Activated effector memory CD4-positive, alpha-beta T cell treated with Interleukin-2 at 50 U/mL for 16 hours (primary cell): ENCODE data around the gene SLC5A5.
A peak's percentile ranks its signal among the peaks of the same experiment; 100 is the strongest.

Experiments used
- DNase-seq: peaks from one replicate; pipeline ENCODE4 v3.0.0-alpha.2; 2020

Gene SLC5A5

GRCh38 chr19:17847538-17848366, 24.0 kb upstream of the SLC5A5 start, which contains the start of gene JAK3:
Gene JAK3, minus strand, starts transcription at chr19:17847982. Its CDS starts 3,565 bp downstream, at chr19:17844417.
- peak; percentile 72 for DNase-seq

GRCh38 chr19:17848595-17849292, 23.0 kb upstream of the SLC5A5 start:
- DNase-seq, result no peak

- DNase-seq, result no peak
These were observed 17.7 kb upstream of the SLC5A5 start for GRCh38 chr19:17854061-17854460.

DNA sequence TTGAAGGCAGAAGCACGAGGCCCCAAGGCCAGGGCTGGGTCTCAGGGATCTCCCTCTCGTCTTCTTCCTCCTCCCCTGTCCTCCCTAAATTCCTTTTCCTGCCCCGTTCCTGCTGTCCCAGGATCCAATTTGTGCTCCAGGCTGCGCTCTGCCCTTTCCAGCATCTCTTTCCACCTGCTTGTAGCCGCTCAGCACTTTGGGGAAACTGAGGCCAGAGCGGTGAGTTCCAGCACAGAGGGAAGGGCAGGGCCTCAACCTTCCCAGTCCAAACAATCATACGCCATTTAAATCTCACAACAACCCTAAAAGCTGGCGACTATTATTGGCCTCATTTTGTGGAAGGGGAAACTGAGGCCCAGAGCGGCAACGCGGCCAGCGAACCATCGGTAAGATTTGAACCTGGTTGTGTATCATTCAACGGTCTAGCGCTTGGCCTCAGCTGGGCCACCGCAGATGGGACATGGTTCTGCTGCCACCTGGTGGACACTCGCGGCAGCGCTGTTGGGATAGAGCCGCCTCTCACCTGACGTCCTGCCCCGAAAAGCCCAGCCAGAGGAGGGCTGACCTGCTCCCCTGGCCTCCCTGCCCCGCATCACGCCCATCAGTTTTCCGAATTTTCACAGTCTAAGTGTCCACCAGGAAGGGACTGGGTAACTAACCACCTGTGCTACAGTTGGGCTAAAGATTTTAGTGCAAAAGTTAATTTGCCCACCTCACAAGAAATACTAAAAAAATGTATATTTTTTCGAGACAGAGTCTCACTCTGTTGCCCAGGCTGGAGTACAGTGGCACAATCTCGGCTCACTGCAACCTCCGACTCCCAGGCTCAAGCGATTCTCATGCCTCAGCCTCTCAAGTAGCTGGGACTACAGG, 16.2 kb upstream of the SLC5A5 start:
- DNase-seq, result peak; percentile 82

- peak; percentile 99 for DNase-seq
These were observed 12.0 kb upstream of the SLC5A5 start, which contains the start of gene RPL18A for GRCh38 chr19:17859533-17860330. Gene RPL18A, plus strand, starts transcription at chr19:17859910. Its CDS starts 47 bp downstream, at chr19:17859957.

- no peak for DNase-seq
These were observed 11.3 kb upstream of the SLC5A5 start for GRCh38 chr19:17860331-17860992.

- DNase-seq, result no peak
These were observed 10.8 kb upstream of the SLC5A5 start for GRCh38 chr19:17860993-17861360.

DNA sequence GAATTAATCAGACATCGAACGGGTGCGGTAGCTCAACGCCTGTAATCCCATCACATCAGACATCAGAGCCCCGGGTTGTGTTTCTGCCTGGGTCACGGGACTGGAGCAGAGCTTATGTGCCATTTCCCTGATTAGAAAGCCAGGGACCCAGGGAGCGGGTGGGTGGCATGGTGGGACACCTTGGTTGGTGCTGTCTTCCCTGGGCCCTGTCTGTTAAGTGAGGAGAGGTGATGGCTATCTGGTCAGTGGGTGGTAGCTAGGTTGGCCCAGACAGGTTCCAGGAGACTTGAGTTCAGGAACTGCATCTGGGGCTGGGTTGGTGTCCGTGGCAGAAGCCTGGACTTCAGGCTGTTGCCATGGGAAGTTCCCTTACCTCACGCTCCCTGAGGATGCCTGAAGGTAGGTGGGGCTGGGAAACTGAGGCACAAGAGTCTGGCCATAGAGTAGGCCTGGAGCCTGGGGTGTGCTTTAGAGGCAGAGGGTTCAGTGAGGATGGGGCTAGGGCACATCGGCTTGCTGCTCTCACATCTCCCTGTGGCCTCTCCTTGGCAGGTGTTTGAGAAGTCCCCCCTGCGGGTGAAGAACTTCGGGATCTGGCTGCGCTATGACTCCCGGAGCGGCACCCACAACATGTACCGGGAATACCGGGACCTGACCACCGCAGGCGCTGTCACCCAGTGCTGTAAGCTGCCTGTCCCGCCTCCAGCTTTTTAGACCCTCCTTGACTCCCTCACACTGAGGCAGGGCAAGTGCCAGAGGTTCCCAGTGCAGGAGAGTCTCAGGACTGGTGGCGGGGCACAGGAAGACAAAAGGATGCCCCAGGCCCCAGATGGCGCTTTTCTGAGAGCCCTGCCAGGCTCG, 10.0 kb upstream of the SLC5A5 start:
- no peak for DNase-seq

DNA sequence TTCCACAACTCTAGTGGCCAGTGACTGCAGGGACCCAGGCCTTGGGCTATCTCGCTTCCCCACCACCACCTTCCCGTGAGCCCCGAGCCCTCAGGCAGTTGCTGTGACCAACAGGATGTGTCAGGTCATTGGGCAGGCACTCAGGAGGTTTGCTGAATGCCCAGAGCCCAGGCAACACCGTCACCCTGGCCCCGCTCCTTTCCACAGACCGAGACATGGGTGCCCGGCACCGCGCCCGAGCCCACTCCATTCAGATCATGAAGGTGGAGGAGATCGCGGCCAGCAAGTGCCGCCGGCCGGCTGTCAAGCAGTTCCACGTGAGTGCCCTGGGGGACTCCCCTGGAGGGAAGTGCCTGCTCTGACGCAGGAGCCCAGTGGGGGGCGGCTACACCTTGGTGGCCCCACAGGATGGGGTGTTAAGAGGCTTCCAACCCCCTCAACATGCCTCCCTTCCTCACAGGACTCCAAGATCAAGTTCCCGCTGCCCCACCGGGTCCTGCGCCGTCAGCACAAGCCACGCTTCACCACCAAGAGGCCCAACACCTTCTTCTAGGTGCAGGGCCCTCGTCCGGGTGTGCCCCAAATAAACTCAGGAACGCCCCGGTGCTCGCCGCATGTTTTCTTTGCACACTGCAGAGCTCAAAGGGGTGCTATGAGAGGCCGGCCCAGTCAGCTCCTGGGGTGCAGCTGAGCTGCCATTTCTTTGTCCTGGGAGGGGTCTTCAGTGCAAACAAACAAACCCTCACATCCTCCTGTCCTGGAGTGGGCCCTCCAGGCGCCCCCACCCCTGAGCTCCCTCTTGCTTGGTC, 8.8 kb upstream of the SLC5A5 start:
- DNase-seq, result no peak

DNA sequence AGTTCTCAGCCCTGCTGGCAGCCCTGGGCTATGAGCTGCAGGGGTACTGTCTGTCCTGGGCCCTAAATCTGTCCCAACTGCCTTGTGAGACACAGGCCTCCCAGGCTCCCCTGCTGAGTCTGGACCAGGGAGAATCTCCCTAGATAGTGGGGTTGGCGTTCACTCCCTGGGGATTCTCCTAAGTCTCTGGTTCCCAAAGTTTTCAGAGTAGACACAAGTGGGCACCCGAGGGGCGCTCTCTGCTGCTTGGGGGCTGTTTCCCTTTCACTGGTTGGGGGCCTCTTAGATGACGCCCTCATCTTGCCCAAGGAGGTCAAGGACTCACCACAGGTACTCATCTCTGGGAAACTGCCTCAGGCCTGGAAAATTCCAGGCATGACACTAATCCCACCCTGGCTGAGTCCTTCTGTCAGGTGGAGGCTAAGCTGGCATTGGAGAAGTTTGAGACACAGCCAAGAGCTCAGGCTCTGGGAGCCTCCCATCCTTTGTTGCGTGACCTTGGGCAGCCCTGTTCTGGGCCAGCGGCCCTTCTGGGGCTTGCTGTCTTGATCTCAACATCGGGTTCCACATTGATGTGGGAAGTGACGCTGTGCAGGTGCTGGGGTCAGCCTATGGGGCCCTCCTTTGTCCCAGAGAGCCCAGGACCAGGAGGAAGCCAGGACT, 8.1 kb upstream of the SLC5A5 start:
- no peak for DNase-seq

- DNase-seq, result no peak
These were observed 6.1 kb upstream of the SLC5A5 start for GRCh38 chr19:17865364-17866311.

- no peak for DNase-seq
These were observed 5.3 kb upstream of the SLC5A5 start for GRCh38 chr19:17866312-17866963.

GRCh38 chr19:17866964-17867486, 4.7 kb upstream of the SLC5A5 start:
- no peak for DNase-seq

DNA sequence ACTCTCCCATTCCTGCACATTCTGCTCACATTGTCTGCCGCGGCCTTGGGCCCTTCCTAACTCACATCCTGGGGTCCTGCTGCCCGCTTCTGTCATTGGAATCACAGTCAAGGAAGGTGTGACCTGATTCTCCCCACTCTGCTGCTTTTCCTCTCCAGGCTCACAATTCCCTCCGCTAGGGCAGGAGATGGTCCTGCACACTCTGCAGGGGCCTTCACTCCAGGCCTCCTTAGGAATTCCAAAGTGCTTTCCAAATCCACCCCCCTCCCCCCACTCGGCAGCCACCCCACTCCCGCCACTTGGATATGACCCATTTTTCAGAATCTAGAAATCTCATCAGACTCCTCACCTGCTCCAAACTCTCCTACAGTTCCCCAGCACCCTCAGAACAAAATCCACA, 3.1 kb upstream of the SLC5A5 start:
- DNase-seq, result no peak

DNA sequence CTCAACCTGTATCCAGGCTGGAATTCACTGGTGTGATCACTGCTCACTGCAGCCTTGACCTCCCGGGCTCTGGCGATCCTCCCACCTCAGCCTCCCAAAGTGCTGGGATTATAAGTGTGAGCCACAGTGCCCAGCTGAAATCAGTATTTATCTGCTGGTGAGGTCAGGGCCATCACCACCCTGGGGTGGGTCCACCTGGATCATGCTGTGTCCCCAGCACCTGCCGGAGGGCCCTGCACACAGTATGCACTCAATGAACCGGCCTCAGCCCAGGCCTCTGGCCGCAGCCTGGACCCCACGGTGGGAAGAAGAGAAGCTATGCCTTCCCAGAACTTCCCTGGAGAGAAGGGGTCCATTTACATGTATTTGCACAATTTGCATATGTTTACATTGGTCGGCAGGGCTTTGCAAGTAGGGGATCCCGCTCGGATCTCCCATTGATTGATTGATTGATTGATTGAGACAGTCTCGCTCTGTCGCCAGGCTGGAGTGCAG, 2.6 kb upstream of the SLC5A5 start:
- no peak for DNase-seq

GRCh38 chr19:17871032-17871877, 490 bp upstream of the SLC5A5 start:
- no peak for DNase-seq
